Mucosa of rectum (tissue), 2 donors: ENCODE results near the gene PICK1.

Source experiments
- H3K27ac ChIP-seq, 2 donors: one replicate each; pipeline ENCODE4 v1.7.0; 2013; ENCODE audit warnings: inconsistent platforms in 2 of 2, low read depth in 2 of 2, low read length in 2 of 2
- H3K27me3 ChIP-seq, 2 donors: one replicate each; pipeline ENCODE4 v1.7.0; 2013; ENCODE audit warnings: low read length in 2 of 2; ENCODE audit not compliant: control insufficient read depth in 2 of 2, insufficient read depth in 2 of 2
- H3K36me3 ChIP-seq, 2 donors: one replicate each; pipeline ENCODE4 v1.7.0; 2013; ENCODE audit warnings: low read length in 2 of 2; ENCODE audit not compliant: control insufficient read depth in 2 of 2, insufficient read depth in 2 of 2
- H3K4me1 ChIP-seq, 2 donors: one replicate each; pipeline ENCODE4 v1.7.0; 2013; ENCODE audit warnings: low read length in 2 of 2, mild to moderate bottlenecking in 1 of 2; ENCODE audit not compliant: control insufficient read depth in 2 of 2, insufficient read depth in 2 of 2
- H3K4me3 ChIP-seq, 2 donors: one replicate each; pipeline ENCODE4 v1.7.0; 2013; ENCODE audit warnings: low read length in 2 of 2
- H3K9ac ChIP-seq, 2 donors: one replicate each; pipeline ENCODE4 v1.7.0; 2013; ENCODE audit warnings: low read length in 2 of 2, low read depth in 1 of 2, mild to moderate bottlenecking in 1 of 2
- H3K9me3 ChIP-seq, 2 donors: one replicate each; pipeline ENCODE4 v1.7.0; 2013; ENCODE audit warnings: low read length in 2 of 2; ENCODE audit not compliant: control insufficient read depth in 2 of 2
- donor health status: healthy.
- donor health status: Normal muscosa, but diverticular disease.

The PICK1 gene

DNA sequence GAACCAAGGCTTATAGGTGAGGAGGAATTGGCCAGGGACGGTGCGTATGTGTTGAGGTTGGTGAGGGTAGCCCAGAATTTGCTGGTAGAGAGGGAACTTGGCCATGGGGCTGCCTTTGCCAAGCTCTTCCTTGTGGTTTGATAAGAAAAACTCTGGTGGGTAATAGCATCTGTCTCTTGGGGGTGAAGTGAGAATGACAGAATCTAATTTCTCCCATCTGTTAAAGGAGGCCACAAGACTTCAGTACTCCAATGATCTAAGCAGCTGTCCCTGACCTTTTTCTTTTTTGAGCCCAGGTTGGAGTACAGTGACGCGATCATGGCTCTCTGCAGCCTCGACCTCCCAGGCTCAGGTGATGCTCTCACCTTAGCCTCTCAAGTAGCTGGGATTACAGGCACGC, 36.0 kb upstream of the PICK1 start:
- Histone ChIP-seq H3K27me3 (no peaks in the 10 kb centered on the region), H3K36me3 (no peaks in the 10 kb centered on the region), H3K4me1 (peaks cover 6 to 11% of the 10 kb centered on the region in 2 donors), H3K9ac (no peak overlapping the region), H3K9me3 (no peaks in the 10 kb centered on the region), H3K4me3 (no peak overlapping the region), H3K27ac (no peak overlapping the region)

DNA sequence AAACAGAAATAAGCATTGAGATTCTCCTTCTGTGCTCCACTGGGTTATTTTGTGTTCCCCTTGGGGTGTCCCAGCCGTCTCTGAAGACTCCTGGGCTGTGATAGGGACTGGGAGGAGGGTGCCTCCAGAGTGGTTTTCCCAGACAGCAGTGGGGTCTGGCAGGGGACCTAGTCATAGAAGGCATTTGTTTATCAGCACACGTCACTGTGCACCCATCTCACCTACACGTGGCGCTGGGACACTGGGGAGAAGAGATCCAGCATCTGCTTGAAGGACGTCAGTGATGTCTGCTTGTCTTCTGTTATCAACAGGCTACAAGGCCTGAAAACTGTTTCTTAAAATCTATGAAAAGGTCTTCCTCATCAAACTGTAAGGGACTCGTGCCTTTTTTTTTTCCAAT, 34.2 kb upstream of the PICK1 start:
- H3K9ac ChIP-seq = no peak overlapping the region
- no peak overlapping the region for H3K4me3 ChIP-seq
- no peaks in the 10 kb centered on the region for H3K36me3 ChIP-seq
- no peak overlapping the region for H3K27ac ChIP-seq
- no peaks in the 10 kb centered on the region for H3K9me3 ChIP-seq
- no peaks in the 10 kb centered on the region for H3K27me3 ChIP-seq
- no peaks in the 10 kb centered on the region for H3K4me1 ChIP-seq

- Histone ChIP-seq H3K9ac (no peak overlapping the region), H3K36me3 (no peaks in the 10 kb centered on the region), H3K4me3 (no peak overlapping the region), H3K9me3 (no peaks in the 10 kb centered on the region), H3K27me3 (no peaks in the 10 kb centered on the region), H3K4me1 (peaks cover 5 to 10% of the 10 kb centered on the region in 2 donors), H3K27ac (no peak overlapping the region)
These were observed 31.7 kb upstream of the PICK1 start for GRCh38 chr22:38025514-38025913.

DNA sequence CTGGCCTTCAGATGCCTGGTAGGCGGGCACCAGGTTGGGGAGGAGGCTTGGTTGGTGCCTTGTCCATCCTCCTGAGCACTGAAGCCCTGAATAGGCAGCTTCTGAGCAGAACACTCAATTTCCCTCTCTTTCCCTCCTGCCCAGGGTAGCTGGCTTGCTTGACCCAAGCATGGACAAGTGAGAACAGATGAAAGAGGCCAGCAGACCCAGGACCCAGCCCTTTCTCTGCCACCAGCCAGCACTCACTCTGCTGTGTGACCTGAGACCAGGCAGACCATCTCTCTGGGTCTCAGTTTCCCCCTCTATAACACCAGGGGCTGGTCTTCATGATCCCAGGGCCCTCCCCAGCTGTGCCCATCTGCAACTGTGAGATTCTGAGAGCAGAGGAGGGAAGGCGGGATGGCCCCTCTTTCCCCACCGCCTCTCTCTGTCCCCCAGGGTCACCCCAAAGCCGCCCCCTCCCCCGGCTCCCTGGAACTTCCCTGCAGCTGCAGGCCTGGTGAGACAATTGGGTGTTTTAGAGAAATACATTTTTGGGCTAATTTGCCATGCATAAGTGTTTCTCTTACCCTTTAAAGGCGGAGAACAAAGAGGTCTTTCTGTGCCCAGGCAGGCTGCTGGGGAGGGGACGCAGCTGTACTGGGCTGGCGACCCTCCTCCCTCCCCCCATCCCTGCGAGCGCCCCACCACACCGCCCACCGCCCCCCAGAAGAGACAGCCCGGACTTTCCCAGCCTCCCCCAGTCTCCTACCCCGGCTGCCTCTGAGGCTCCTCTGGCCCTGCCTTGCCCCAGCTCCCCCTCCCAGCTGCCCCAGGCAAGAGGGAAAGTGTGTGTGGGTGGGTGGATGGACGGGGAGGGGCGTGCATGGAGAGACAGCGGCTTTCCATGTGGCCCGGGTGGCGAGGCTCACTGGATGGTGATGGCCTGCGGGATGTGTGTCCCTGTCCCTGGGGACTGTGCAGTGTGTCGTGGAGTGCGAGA, 30.8 kb upstream of the PICK1 start:
- peaks cover 5 to 13% of the 10 kb centered on the region in 2 donors for H3K4me1 ChIP-seq
- no peak overlapping the region for H3K27ac ChIP-seq
- H3K4me3 ChIP-seq = no peak overlapping the region
- no peaks in the 10 kb centered on the region for H3K36me3 ChIP-seq
- H3K9ac ChIP-seq = no peak overlapping the region
- H3K9me3 ChIP-seq = no peaks in the 10 kb centered on the region
- H3K27me3 ChIP-seq = no peaks in the 10 kb centered on the region

- H3K27me3 ChIP-seq = no peaks in the 10 kb centered on the region
- peaks cover 5 to 13% of the 10 kb centered on the region in 2 donors for H3K4me1 ChIP-seq
- H3K36me3 ChIP-seq = no peaks in the 10 kb centered on the region
- H3K9me3 ChIP-seq = no peaks in the 10 kb centered on the region
- no peak overlapping the region for H3K4me3 ChIP-seq
- no peak overlapping the region for H3K27ac ChIP-seq
- H3K9ac ChIP-seq = no peak overlapping the region
These were observed 29.7 kb upstream of the PICK1 start for GRCh38 chr22:38027487-38027886.

DNA sequence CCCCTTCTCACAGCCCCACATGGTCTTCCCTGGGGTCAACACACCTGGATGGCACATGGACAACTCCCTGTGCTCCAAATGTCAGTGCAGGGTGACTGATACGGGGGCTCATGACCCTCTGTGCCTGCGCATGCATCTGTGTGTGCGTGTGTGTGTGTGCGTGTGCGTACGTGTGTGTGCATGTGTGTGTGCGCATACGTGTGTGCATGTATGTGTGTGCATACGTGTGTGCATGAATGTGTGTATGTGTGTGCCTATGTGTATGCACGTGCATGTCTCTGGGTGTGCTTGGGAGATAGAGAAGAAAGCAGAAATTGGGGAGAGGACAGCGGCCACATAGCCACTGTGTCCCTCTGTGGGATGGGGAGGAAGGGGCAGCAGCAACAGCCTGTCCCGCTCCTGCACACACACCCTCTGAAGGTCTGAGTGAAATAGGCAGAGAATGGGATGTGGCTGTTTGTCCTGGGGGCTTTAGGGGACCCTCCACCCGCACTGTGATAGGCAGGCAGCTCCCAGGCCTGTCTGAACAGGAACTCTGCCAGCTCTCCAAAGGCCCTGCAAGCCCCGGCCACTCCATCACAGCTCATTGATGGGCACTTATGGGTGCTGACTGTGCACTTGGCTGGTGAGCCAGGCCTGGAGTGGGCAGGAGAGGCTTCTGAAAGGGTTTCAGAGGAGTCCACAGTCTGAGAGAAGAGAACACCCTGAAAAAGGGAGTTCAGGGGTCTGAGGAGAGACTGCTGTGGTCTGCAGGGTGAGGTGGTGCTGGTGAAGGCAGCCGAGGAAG, 28.7 kb upstream of the PICK1 start:
- Histone ChIP-seq H3K9me3 (no peaks in the 10 kb centered on the region), H3K9ac (no peak overlapping the region), H3K4me1 (peaks cover 5 to 13% of the 10 kb centered on the region in 2 donors), H3K4me3 (no peak overlapping the region), H3K27me3 (no peaks in the 10 kb centered on the region), H3K27ac (no peak overlapping the region), H3K36me3 (no peaks in the 10 kb centered on the region)

- Histone ChIP-seq H3K4me1 (peaks cover 10 to 20% of the 10 kb centered on the region in 2 donors), H3K4me3 (no peak overlapping the region), H3K9ac (no peak overlapping the region), H3K27me3 (no peaks in the 10 kb centered on the region), H3K9me3 (no peaks in the 10 kb centered on the region), H3K27ac (no peak overlapping the region), H3K36me3 (no peaks in the 10 kb centered on the region)
These were observed 27.8 kb upstream of the PICK1 start for GRCh38 chr22:38029370-38029769.

- no peak overlapping the region for H3K4me3 ChIP-seq
- H3K9ac ChIP-seq = no peak overlapping the region
- H3K4me1 ChIP-seq = peaks cover 10 to 23% of the 10 kb centered on the region in 2 donors
- H3K9me3 ChIP-seq = no peaks in the 10 kb centered on the region
- H3K36me3 ChIP-seq = no peaks in the 10 kb centered on the region
- no peaks in the 10 kb centered on the region for H3K27me3 ChIP-seq
- H3K27ac ChIP-seq = peak overlapping the region; percentile 50 to 58
These were observed 27.3 kb upstream of the PICK1 start for GRCh38 chr22:38029901-38030300.

DNA sequence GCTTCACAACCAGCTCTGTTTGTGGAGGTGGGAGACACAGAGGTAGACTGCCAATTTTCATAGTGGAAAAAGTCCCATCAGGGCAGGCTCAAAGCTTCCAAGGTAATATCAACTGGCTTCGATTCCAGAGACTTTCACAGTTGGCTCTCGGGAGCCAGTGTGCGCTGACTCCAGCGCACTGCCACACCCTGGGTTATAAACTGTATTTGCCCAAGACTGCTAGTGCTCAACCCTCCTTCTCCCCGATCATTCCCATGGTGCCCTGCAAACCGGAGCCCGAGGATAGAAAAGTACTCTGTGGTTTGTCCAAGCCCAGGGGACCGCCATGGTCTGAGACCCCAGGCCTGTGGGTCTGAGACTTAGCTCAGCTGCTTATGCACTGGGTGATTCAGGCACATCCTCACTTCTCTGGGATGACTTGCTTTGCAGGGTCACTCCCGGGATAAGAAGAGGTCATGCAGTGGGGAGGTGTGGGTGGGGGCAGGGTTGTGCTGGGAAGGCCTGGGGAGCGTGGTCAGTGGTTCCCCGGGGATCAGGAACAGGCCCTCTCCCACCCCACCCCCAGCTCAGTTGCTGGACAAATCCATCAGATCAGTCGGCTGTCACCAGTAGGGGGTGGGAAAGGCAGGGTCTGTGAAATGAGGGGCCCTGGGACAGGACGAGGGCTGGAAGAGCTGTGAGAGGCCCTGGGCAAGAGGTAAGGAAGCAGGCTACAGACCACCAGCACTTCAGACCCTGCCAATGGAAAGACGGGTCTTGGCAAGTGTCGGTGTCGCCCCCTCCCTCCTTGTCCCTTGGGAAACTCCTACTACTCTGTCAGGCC, 26.7 kb upstream of the PICK1 start:
- Histone ChIP-seq H3K27ac (peak overlapping the region; percentile 50 to 58), H3K4me3 (peak overlapping the region; percentile 31 to 50), H3K27me3 (no peaks in the 10 kb centered on the region), H3K9ac (peak overlapping the region in 1 of 2 donors; percentile 7), H3K36me3 (no peaks in the 10 kb centered on the region), H3K9me3 (no peaks in the 10 kb centered on the region), H3K4me1 (peaks cover 10 to 23% of the 10 kb centered on the region in 2 donors)
